ENCODE data around the gene LIX1.

GRCh38 chr5:97056263-97056662, 86.1 kb downstream of the LIX1 start:
- no peak for TF ChIP-seq POLR2A (IDR thresholded peaks at IDR 0.05)
- TF ChIP-seq CTCF (IDR thresholded peaks at IDR 0.05), result no peak

Data from adrenal gland (tissue), 5 donors.